Skeletal muscle satellite cell (primary cell): ENCODE data around the gene YY1AP1. TPM values are rescaled to one million over a fixed set of nuclear protein-coding genes. Genes with fewer than 3 reads are reported as not detected.
A peak's percentile ranks its signal among the peaks of the same experiment; 100 is the strongest.
"Not testable (repeated sequence)": the region's sequence is repeated elsewhere in the genome, so short reads cannot be mapped to it uniquely, and the experiment has no call there.

Experiments
- H3K27me3 ChIP-seq: 2 replicates; pipeline ENCODE4 v1.7.0; 2013; ENCODE audit warnings: low read length; ENCODE audit not compliant: control insufficient read depth, insufficient read depth
- H3K36me3 ChIP-seq: 2 replicates; pipeline ENCODE4 v1.7.0; 2013; ENCODE audit warnings: mild to moderate bottlenecking, control low read depth, low read length; ENCODE audit not compliant: insufficient read depth
- H3K4me1 ChIP-seq: 2 replicates; pipeline ENCODE4 v1.7.0; 2013; ENCODE audit warnings: low read length; ENCODE audit not compliant: control insufficient read depth, insufficient read depth
- H3K4me2 ChIP-seq: 2 replicates; pipeline ENCODE4 v1.7.0; 2013; ENCODE audit warnings: mild to moderate bottlenecking, low read length
- H3K4me3 ChIP-seq: 2 replicates; pipeline ENCODE4 v1.7.0; 2013; ENCODE audit warnings: low read length
- H3K9ac ChIP-seq: 2 replicates; pipeline ENCODE4 v1.7.0; 2013; ENCODE audit warnings: mild to moderate bottlenecking, low read depth, low read length, moderate library complexity
- H3K9me3 ChIP-seq: replicated peaks from 2 replicates; pipeline ENCODE4 v1.7.0; 2013; ENCODE audit warnings: mild to moderate bottlenecking, control low read depth, low read length
- total RNA-seq: library from RNA; depleted of rRNA; stranded (reverse); fragments of >200 nt; gene quantifications from 2 replicates; pipeline ENCODE4 v1.2.3, GENCODE V29; 2012; rRNA removed

YY1AP1 gene, protein sequence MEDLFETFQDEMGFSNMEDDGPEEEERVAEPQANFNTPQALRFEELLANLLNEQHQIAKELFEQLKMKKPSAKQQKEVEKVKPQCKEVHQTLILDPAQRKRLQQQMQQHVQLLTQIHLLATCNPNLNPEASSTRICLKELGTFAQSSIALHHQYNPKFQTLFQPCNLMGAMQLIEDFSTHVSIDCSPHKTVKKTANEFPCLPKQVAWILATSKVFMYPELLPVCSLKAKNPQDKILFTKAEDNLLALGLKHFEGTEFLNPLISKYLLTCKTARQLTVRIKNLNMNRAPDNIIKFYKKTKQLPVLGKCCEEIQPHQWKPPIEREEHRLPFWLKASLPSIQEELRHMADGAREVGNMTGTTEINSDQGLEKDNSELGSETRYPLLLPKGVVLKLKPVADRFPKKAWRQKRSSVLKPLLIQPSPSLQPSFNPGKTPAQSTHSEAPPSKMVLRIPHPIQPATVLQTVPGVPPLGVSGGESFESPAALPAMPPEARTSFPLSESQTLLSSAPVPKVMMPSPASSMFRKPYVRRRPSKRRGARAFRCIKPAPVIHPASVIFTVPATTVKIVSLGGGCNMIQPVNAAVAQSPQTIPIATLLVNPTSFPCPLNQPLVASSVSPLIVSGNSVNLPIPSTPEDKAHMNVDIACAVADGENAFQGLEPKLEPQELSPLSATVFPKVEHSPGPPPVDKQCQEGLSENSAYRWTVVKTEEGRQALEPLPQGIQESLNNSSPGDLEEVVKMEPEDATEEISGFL
- total RNA-seq, result 34.2 and 40.2 TPM in 2 replicates

DNA sequence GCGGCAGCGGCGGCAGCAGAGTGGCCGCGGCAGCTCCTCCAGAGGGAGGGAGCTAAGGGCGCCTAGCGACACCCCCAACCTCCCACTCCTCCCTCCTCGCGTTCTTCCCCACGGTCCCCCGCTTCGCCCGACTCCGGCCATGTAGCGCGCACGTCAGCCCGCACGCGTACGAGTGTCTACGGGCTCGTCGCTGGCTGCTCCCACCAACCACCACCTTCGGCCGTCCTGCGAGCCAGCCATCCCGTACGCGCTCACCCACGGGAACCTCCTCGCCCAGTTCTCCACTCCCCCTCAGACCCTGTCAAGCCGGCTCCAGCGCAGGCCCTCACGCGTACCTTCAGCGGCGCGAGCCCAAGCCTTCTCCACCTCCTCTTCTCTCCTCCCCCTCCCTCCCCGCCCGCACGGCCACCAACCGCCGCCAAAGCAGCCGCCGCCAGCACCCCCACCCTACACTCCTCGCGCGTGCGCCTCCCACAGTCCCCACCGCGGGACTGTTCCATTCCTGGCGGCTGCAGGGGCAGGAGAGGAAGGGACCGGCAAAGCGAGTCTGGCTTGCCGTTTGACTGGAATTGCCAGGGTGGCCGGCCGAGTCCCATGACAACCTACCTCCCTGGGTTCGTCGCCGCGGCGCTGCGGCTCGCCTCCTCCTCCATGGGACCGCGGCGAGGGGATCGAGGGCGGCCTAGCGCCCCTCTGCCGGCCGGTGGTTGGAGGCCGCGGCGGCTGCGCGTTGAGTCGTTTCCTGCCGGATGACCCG lies at the start of gene YY1AP1:
TSS of gene YY1AP1 (minus strand) at position 451 of the 757 bp plus-strand sequence. CDS start 8,338 bp downstream, outside the sequence.
- no peaks in the 10 kb centered on the region for H3K27me3 ChIP-seq
- H3K4me3 ChIP-seq, result peak within 1 kb of the TSS; percentile 97
- peaks cover 20% of the 10 kb centered on the region for H3K36me3 ChIP-seq
- H3K9ac ChIP-seq, result peak within 1 kb of the TSS; percentile 100
- H3K4me1 ChIP-seq, result peaks cover 7% of the 10 kb centered on the region
- H3K9me3 ChIP-seq, result no peaks in the 10 kb centered on the region
- H3K4me2 ChIP-seq, result peak within 1 kb of the TSS; percentile 82

DNA sequence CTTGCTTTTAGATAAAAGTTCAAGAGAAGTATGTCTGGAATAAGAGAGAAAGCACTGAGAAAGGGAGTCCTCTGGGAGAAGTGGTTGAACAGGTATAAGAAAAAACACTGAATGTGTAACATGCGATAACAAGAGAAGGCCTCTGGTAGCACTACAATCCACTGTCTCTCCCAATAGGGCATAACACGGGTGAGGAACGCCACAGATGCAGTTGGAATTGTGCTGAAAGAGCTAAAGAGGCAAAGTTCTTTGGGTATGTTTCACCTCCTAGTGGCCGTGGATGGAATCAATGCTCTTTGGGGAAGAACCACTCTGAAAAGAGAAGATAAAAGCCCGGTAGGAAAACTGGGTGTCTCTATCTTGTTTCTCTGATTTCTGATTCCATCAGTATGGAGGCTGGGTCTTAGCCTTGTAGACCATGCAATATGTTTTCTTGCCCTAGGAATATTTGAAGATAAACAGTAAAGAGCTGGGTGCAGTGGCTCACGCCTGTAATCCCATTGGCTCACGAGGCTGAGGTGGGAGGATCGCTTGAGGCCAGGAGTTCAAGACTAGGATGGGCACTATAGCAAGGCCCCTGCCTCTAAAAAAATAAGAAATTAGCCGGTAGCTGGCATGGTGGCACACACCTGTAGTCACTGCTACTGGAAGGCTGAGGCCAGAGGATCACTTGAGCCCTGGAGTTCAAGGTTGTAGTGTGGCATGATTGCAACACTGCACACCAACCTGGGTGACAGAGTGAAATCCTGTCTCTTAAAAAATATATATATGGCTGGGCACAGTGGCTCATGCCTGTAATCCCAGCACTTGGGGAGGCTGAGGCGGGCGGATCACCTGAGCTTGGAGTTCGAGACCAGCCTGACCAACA lies 40.7 kb upstream of the YY1AP1 start:
- Histone ChIP-seq H3K4me1 (no peaks in the 10 kb centered on the region), H3K9ac (peak overlapping the region; percentile 35), H3K27me3 (no peaks in the 10 kb centered on the region), H3K36me3 (peaks cover 37% of the 10 kb centered on the region), H3K9me3 (no peaks in the 10 kb centered on the region), H3K4me2 (no peak overlapping the region), H3K4me3 (no peak overlapping the region)

DNA sequence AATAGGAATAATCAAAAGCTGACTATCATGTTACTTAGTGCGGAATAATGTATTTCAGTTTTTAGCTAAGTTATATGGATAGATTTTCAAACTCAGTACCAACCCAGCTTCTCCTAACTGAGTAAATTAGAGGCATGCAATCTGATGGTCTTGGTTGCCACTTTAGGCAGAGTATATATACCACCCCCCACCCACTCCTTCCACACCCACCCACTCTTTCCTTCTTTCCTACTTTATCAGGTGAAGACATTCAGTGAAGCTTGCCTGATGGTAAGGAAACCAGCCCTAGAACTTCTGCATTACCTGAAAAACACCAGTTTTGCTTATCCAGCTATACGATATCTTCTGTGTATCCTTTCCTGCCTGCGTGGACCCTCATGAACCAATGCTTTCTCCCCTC lies 36.6 kb upstream of the YY1AP1 start:
- Histone ChIP-seq H3K4me1 (no peaks in the 10 kb centered on the region), H3K9me3 (no peaks in the 10 kb centered on the region), H3K4me3 (no peak overlapping the region), H3K27me3 (no peaks in the 10 kb centered on the region), H3K9ac (no peak overlapping the region), H3K4me2 (no peak overlapping the region), H3K36me3 (peaks cover 31% of the 10 kb centered on the region)

DNA sequence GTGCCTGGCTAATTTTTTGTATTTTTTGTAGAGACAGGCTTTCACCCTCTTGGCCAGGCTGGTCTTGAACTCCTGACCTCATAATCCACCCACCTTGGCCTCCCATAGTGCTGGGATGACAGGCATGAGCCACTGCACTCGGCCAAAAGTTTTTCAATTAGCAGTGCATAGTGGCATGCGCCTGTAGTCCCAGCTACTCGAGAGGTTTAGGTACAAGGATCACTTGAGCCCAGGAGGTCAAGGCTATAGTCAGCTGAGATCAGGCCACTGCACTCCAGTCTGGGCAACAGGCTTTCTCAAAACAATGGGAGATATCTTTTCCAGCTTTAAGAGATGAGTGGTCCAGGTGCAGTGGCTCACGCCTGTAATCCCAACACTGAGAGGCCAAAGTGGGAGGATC lies 31.1 kb upstream of the YY1AP1 start:
- H3K36me3 ChIP-seq, result peaks cover 39% of the 10 kb centered on the region
- no peaks in the 10 kb centered on the region for H3K27me3 ChIP-seq
- H3K4me2 ChIP-seq, result no peak overlapping the region
- H3K9me3 ChIP-seq, result no peaks in the 10 kb centered on the region
- no peak overlapping the region for H3K4me3 ChIP-seq
- no peak overlapping the region for H3K9ac ChIP-seq
- no peaks in the 10 kb centered on the region for H3K4me1 ChIP-seq

DNA sequence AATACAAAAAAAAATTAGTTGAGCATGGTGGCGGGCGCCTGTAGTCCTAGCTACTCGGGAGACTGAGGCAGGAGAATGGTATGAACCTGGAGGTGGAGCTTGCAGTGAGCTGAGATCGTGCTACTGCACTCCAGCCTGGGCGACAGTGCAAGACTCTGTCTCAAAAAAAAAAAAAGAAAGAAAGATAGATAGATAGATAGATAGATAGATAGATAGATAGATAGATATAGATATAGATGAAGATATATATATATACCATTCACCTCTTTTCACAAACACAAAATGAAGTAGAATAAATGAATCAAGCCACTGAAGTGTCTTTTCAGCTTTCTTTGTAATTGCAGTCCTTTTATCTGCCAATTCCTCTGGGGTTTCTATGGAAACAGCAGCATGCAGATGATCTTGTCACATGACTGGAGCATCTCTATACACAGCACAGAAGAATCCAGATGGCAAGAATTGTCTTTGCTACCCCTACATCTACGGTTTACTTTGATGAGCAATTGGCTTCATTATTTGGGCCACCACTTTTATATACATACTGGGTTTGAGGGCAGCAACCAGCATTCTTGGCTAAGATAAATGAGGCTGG lies 30.0 kb upstream of the YY1AP1 start:
- H3K9me3 ChIP-seq, H3K4me3 ChIP-seq, H3K9ac ChIP-seq, H3K4me2 ChIP-seq, H3K4me1 ChIP-seq, H3K27me3 ChIP-seq: not testable (repeated sequence)
- H3K36me3 ChIP-seq, result peaks cover 43% of the 10 kb centered on the region

DNA sequence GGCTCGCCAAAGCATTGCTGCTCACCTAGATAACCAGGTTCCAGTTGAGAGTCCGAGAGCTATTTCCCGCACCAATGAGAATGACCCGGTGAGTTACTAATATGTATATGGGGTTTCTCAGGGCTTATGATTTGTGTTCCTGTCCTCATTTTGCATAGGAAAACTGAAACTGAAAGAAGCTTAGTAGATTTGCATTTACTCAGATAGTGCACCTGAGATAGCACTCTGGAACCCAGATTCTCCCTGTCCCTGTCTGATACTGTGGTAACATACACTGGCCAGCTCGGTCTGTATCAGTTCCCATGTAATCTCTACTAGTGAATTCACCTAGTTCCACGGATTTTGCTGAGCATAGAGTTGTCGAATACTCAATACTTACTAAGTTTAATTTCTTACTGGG lies 28.5 kb upstream of the YY1AP1 start:
- Histone ChIP-seq H3K9ac (no peak overlapping the region), H3K36me3 (peaks cover 40% of the 10 kb centered on the region)

DNA sequence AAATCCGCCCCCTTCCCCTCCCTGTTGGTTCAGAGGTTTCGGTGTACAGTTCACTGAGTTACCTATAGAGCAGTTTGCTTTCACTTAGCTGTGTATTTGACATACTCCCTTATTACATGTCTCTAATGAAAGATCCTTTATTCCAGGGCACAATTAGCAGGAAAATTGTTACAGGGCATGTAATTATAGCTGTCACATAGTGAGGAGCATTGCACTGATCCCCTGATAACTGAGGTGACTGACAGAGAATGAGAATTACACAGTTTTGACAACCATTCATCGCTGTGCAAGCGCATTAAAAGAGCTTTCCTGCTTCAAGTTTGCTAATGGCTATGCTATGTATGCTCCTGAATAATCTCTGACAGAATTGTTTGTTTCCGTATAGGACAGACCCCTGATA lies 27.2 kb upstream of the YY1AP1 start:
- no peak overlapping the region for H3K4me2 ChIP-seq
- no peaks in the 10 kb centered on the region for H3K4me1 ChIP-seq
- H3K9ac ChIP-seq, result no peak overlapping the region
- H3K9me3 ChIP-seq, result no peaks in the 10 kb centered on the region
- H3K27me3 ChIP-seq, result no peaks in the 10 kb centered on the region
- H3K36me3 ChIP-seq, result peaks cover 38% of the 10 kb centered on the region
- no peak overlapping the region for H3K4me3 ChIP-seq

More for the DNA sequence above, 28.5 kb upstream of the YY1AP1 start:
- Histone ChIP-seq H3K4me3 (no peak overlapping the region), H3K4me1 (no peaks in the 10 kb centered on the region), H3K9me3 (no peaks in the 10 kb centered on the region), H3K4me2 (no peak overlapping the region), H3K27me3 (no peaks in the 10 kb centered on the region)

DNA sequence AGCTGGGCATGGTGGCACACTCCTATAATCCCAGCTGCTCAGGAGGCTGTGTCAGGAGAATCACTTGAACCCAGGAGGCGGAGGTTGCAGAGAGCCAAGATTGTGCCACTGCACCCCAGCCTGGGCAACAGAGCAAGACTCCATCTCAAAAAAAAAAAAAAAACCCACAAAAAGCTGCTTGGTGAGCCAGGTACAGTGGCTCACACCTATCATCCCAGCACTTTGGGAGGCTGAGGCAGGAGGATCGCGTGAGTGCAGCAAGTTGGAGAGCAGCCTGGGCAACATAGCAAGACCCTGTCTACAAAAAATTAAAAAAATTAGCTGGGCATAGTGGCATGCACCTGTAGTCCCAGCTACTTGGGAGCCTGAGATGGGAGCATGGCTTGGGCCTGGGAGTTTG lies 26.5 kb upstream of the YY1AP1 start:
- H3K4me3 ChIP-seq, H3K4me1 ChIP-seq, H3K9me3 ChIP-seq, H3K4me2 ChIP-seq, H3K9ac ChIP-seq, H3K27me3 ChIP-seq: not testable (repeated sequence)
- H3K36me3 ChIP-seq, result peaks cover 38% of the 10 kb centered on the region

DNA sequence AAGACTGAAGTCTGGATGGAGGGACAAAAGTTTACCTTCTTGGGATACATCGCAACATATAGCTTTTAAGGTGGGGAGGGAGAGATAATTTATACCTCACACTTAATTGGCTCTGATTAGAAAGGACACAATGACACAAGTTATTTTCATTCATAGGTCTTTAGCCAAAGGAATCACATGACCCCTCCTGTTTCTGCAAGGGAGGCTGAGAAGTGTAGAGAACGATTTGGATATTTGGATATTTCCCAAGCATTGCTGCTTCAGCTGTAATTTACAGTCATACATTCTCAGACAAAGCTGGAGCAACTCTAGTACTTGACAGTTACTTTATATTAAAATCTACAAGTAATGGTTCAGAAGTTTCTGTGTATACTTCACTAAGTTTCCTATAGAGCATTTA lies 24.5 kb upstream of the YY1AP1 start:
- Histone ChIP-seq H3K4me1 (no peaks in the 10 kb centered on the region), H3K4me2 (no peak overlapping the region), H3K27me3 (no peaks in the 10 kb centered on the region), H3K4me3 (no peak overlapping the region), H3K9me3 (no peaks in the 10 kb centered on the region), H3K36me3 (peaks cover 33% of the 10 kb centered on the region), H3K9ac (no peak overlapping the region)

DNA sequence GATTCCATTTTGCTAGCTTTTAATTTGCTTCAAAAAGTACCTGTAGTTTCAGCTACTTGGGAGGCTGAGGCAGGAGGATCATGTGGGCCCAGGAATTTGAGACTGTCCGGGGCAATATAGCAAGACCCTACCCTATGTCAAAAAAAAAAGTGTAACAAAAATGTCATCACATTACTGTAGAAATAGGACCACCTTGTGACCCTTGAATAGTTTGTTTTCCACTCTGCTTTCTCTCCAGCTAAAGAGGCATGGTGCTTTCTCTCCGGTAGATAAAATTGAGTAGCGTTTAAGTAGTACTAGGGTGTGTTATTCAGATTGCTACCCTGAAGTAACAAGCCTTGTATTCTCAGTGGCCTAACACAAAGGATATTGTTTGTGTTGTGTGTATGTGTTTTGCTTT lies 24.1 kb upstream of the YY1AP1 start:
- not testable (repeated sequence) for H3K9me3 ChIP-seq, H3K27me3 ChIP-seq, H3K9ac ChIP-seq, H3K4me1 ChIP-seq, H3K4me2 ChIP-seq, H3K4me3 ChIP-seq
- peaks cover 30% of the 10 kb centered on the region for H3K36me3 ChIP-seq
